ENCODE measurements around the gene MYO3A. TPM values are rescaled to one million over a fixed set of nuclear protein-coding genes. Genes with fewer than 3 reads are reported as not detected.

Gene MYO3A
- total and polyA plus RNA-seq, 2 of the 4 experiments (the other 2 are of a cell fraction): not detected

- Histone ChIP-seq H3K9me1 (ENCODE audit: insufficient read depth, low read length) (no peaks in the 10 kb centered on the region), H4K8ac (ENCODE audit: low read depth in 2 of 2, low read length in 2 of 2) (no peak overlapping the region), H2AK9ac (replicated peaks; ENCODE audit: low read depth, low read length, poor library complexity) (no peak overlapping the region), H3K56ac (ENCODE audit: extremely low read depth, insufficient read depth, low read length) (no peak overlapping the region), H3K4ac (ENCODE audit: low read depth, low read length) (no peak overlapping the region), H2AK5ac (ENCODE audit: low read depth, low read length) (no peak overlapping the region), H3K27ac (ENCODE audit: insufficient read depth, low read length) (no peak overlapping the region), H3K4me1 (ENCODE audit: control insufficient read depth, insufficient read depth, low read length) (no peaks in the 10 kb centered on the region), H3K27me3 (ENCODE audit: control insufficient read depth, insufficient read depth, low read length) (no peaks in the 10 kb centered on the region; the same call in 1 of the 2 replicates), H2BK20ac (ENCODE audit: low read depth, low read length) (no peak overlapping the region), H3K36me3 (ENCODE audit: control insufficient read depth, insufficient read depth, low read length) (no peaks in the 10 kb centered on the region), H4K5ac (ENCODE audit: low read depth, low read length) (no peak overlapping the region), H3K14ac (replicated peaks; ENCODE audit: low read depth, low read length) (no peak overlapping the region), H3K9me3 (ENCODE audit: control insufficient read depth, insufficient read depth, low read length) (peaks cover 5% of the 10 kb centered on the region; the same call in 1 of the 2 replicates), H4K20me1 (ENCODE audit: insufficient read depth, low read length) (no peaks in the 10 kb centered on the region), H3K9ac (ENCODE audit: low read depth, low read length) (no peak overlapping the region), H3K79me1 (ENCODE audit: low read depth in 1 of 2, low read length in 2 of 2) (no peaks in the 10 kb centered on the region), H3K4me2 (ENCODE audit: low read depth, low read length) (no peak overlapping the region), H4K91ac (ENCODE audit: insufficient read depth, low read depth, low read length) (no peak overlapping the region), H2BK15ac (ENCODE audit: low read depth, low read length) (no peak overlapping the region), H3K4me3 (ENCODE audit: insufficient read depth, low read depth, low read length) (no peak overlapping the region), H2AFZ (replicated peaks; ENCODE audit: low read length, poor library complexity) (no peak overlapping the region), H2BK5ac (ENCODE audit: low read depth, low read length, poor library complexity, severe bottlenecking) (no peak overlapping the region), H2BK120ac (ENCODE audit: low read depth, low read length) (no peak overlapping the region), H3K23ac (ENCODE audit: low read depth, low read length) (no peak overlapping the region), H3K18ac (ENCODE audit: low read depth, low read length) (no peak overlapping the region)
- ATAC-seq (ENCODE audit: low read depth) (no peak), DNase-seq (no peak)
- in situ Hi-C loops (cut with MboI; ENCODE audit: low sequenced_read_pairs): no loop called here
- intact Hi-C loops (cut with micrococcal nuclease): no loop called here
- no peak for TF ChIP-seq RFX5 (IDR thresholded peaks at IDR 0.05; ENCODE audit: low read depth, low read length)
- no peak for TF ChIP-seq NFE2L2 (IDR thresholded peaks at IDR 0.05; ENCODE audit: low read depth, low read length)
- no peak for TF ChIP-seq FOS (IDR thresholded peaks at IDR 0.05; ENCODE audit: low read depth, low read length)
- no peak for TF ChIP-seq POLR2A (IDR thresholded peaks at IDR 0.05; ENCODE audit: low read depth, low read length)
- no peak for TF ChIP-seq MXI1 (IDR thresholded peaks at IDR 0.05; ENCODE audit: borderline replicate concordance, low read depth, low read length)
- no peak for TF ChIP-seq RAD21 (IDR thresholded peaks at IDR 0.05; ENCODE audit: low read length)
- no peak for TF ChIP-seq CTCF (conservative IDR thresholded peaks at IDR 0.05; ENCODE audit: low read depth, low read length)
- no peak for TF ChIP-seq BHLHE40 (IDR thresholded peaks at IDR 0.05; ENCODE audit: low read depth, low read length)
- TF ChIP-seq SMC3 (IDR thresholded peaks at IDR 0.05; ENCODE audit: low read depth, low read length): no peak
- no peak for TF ChIP-seq ELK1 (IDR thresholded peaks at IDR 0.05; ENCODE audit: borderline replicate concordance, low read depth, low read length)
- no peak for TF ChIP-seq RCOR1 (IDR thresholded peaks at IDR 0.05; ENCODE audit: insufficient replicate concordance, low read length)
- no peak for TF ChIP-seq MAZ (IDR thresholded peaks at IDR 0.05; ENCODE audit: borderline replicate concordance, low read depth, low read length)
- TF ChIP-seq USF2 (IDR thresholded peaks at IDR 0.05; ENCODE audit: low read depth, low read length): no peak
- TF ChIP-seq CEBPB (IDR thresholded peaks at IDR 0.05; ENCODE audit: low read depth, low read length): no peak
- no peak for TF ChIP-seq CHD1 (IDR thresholded peaks at IDR 0.05; ENCODE audit: low read depth, low read length)
- WGBS, 2 experiments (ENCODE audit: extremely low coverage in 2 of 2, insufficient read length in 1 of 2): 7% methylated on average over 13 of the region's 34 CpGs; no CpG with 5 or more reads in 1 of the 2 experiments
- ChIA-PET CTCF (no interaction called here), POLR2A (ENCODE audit: unreplicated experiment) (no interaction called here)
- dilution Hi-C loops (cut with HindIII; ENCODE audit: low sequenced_read_pairs, unreplicated experiment): no loop called here
- no TSS peak for BruUV-seq (replicated peaks)
Measured at GRCh38 chr10:26214551-26215395, 280.7 kb downstream of the MYO3A start.
